ENCODE data around the gene HOXB3. TPM values are rescaled to one million over a fixed set of nuclear protein-coding genes. Genes with fewer than 3 reads are reported as not detected.
A peak's percentile ranks its signal among the peaks of the same experiment; 100 is the strongest.

Gene HOXB3
- total RNA-seq, 1 experiment from 2014 or later: 6.0 TPM

DNA sequence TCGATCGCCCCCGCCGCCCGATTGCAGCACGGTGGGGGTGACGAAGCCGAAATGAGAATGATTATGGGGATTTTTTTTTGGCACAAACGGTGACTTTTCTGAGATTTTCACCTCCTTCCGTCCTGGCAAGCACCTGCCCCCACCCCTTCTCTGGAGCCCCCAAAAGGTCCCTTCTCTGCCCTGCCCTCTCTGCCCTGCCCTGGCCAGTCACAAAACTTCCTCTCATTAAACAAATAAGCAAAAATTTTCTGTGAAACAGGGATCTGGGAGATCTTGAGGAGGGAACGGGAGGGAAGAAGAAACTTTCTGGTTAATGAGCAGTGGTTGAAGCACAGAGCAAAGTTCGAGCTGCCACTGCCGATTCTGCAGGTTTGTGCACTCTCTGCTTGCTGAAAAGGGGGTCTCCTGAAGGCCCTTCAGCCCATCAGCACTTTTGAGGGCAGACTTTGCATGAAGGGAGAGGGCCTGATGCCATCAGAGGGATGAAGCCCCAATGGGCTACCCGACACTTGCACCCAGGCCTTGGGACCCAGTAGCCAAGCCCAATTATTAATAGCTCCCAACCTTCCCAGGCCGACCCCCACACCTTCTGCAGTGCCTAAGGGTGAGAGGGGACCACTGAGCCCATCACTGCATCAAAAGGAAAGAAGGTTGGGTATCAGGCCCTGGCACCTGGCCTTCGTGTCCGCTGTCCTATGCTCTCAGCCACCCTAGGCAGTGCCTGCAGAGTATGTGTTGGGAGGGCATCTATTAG, 26.1 kb upstream of the HOXB3 start:
- H3K9me3 ChIP-seq (ENCODE audit: low read length): no peaks in the 10 kb centered on the region
- H3K36me3 ChIP-seq (ENCODE audit: low read depth, low read length): no peaks in the 10 kb centered on the region
- peak overlapping the region; percentile 75 for H3K4me2 ChIP-seq (ENCODE audit: low read length)
- ChIA-PET CTCF (no interaction called here), POLR2A (ENCODE audit: unreplicated experiment) (no interaction called here)
- H4K20me1 ChIP-seq (ENCODE audit: low read length): no peaks in the 10 kb centered on the region
- H3K4me3 ChIP-seq (ENCODE audit: low read length): peak overlapping the region; percentile 26; the same call in 1 of the 2 replicates
- no peaks in the 10 kb centered on the region for H3K79me2 ChIP-seq (ENCODE audit: low read length)
- H3K9ac ChIP-seq (ENCODE audit: low read length): no peak overlapping the region
- peaks cover 35% of the 10 kb centered on the region for H3K4me1 ChIP-seq (ENCODE audit: insufficient read depth, low read length)
- TF ChIP-seq EZH2phosphoT487 (IDR thresholded peaks at IDR 0.05; ENCODE audit: borderline replicate concordance, low read length) (peak; percentile 22; the same call in 1 of the 2 replicates), EZH2 (IDR thresholded peaks at IDR 0.05; ENCODE audit: low read length, unreplicated experiment) (peak; percentile 39)
- TF ChIP-seq, protein P1, sequence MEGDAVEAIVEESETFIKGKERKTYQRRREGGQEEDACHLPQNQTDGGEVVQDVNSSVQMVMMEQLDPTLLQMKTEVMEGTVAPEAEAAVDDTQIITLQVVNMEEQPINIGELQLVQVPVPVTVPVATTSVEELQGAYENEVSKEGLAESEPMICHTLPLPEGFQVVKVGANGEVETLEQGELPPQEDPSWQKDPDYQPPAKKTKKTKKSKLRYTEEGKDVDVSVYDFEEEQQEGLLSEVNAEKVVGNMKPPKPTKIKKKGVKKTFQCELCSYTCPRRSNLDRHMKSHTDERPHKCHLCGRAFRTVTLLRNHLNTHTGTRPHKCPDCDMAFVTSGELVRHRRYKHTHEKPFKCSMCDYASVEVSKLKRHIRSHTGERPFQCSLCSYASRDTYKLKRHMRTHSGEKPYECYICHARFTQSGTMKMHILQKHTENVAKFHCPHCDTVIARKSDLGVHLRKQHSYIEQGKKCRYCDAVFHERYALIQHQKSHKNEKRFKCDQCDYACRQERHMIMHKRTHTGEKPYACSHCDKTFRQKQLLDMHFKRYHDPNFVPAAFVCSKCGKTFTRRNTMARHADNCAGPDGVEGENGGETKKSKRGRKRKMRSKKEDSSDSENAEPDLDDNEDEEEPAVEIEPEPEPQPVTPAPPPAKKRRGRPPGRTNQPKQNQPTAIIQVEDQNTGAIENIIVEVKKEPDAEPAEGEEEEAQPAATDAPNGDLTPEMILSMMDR (conservative IDR thresholded peaks at IDR 0.05; ENCODE audit: low read depth, low read length): no peak
- peak; percentile 15 for DNase-seq
- no peaks in the 10 kb centered on the region for H3F3A ChIP-seq (ENCODE audit: low read length, unreplicated experiment)
- intact Hi-C loops (cut with micrococcal nuclease): loop anchor here (5.0 kb wide), 1 partner anchor 589 kb away; no protein-coding TSS in a partner anchor
- H3K9me2 ChIP-seq (replicated peaks; ENCODE audit: low read length): no peaks in the 10 kb centered on the region
- H2AFZ ChIP-seq (ENCODE audit: low read length): no peak overlapping the region
- ATAC-seq: no peak
- no TSS peak for BruUV-seq (replicated peaks)
- no peak overlapping the region for H3K27ac ChIP-seq (ENCODE audit: low read length)
- peaks cover 70% of the 10 kb centered on the region for H3K27me3 ChIP-seq (ENCODE audit: low read length)

DNA sequence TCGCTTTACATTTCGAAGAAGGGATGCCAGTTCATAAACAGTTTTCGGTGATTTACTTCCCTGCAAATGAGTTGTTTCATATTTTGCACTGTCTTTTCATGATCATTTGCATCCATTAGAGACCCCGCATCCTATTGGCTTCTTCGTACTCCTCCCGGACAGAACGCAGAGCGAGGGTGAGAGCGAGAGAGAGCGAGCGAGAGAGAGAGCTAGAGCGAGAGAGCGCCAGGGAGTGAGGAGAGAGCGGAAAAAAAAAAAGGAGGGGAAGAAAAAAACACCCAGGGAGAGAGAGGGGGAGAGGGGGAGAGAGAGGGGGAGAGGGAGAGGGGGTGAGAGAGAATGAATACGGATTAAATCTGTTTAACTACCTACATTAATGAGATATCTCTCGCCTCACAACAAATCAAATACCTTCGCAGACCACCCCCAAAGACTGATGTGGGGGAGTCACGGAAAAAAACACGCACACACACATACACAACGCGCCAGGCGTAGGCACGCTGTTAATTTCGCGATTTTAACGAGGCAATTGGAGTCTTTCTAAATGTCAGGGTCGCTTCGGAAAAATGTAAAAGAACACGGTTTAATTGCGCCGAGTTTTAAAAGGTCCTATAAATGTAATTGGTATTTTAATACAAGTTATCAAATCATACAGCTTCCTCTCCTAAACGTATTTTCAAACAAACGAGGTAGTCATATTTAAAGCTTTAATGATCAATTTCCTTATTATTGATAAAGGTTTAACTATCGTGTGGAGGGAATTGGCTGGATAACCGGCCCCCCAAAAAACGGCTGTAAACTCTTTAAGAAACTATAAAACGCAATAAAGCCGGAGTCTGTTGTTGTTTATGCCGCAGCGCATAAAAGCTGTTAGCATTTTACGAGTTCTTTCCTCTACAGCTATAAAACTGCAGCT, 25.3 kb upstream of the HOXB3 start, which contains the start of gene HOXB8:
HOXB8 (minus strand) TSS at position 246 of the 916 bp plus-strand sequence. CDS start 588 bp downstream, outside the sequence.
- ChIA-PET POLR2A (ENCODE audit: unreplicated experiment) (interaction anchor here (0.7 kb wide), 1 partner anchor 11 kb away, joined by 7 read pairs; the partner anchor contains the start of gene HOXB9), CTCF (interaction anchor here (0.6 kb wide), 1 partner anchor 336 kb away, joined by 8 read pairs; no protein-coding TSS in a partner anchor)
- ATAC-seq: no peak
- peak; percentile 15 for DNase-seq
- peaks cover 39% of the 10 kb centered on the region for H3K4me1 ChIP-seq (ENCODE audit: insufficient read depth, low read length)
- H2AFZ ChIP-seq (ENCODE audit: low read length): no peak within 1 kb of the TSS; the same call in 1 of the 2 replicates
- no peaks in the 10 kb centered on the region for H3F3A ChIP-seq (ENCODE audit: low read length, unreplicated experiment)
- H3K4me3 ChIP-seq (ENCODE audit: low read length): peak within 1 kb of the TSS; percentile 26; the same call in 1 of the 2 replicates
- H3K9ac ChIP-seq (ENCODE audit: low read length): no peak within 1 kb of the TSS
- H3K4me2 ChIP-seq (ENCODE audit: low read length): peak within 1 kb of the TSS; percentile 75
- H4K20me1 ChIP-seq (ENCODE audit: low read length): no peaks in the 10 kb centered on the region
- TF ChIP-seq EZH2phosphoT487 (IDR thresholded peaks at IDR 0.05; ENCODE audit: borderline replicate concordance, low read length): no peak
- TF ChIP-seq EZH2 (IDR thresholded peaks at IDR 0.05; ENCODE audit: low read length, unreplicated experiment): peak; percentile 95
- BruUV-seq (replicated peaks): no TSS peak
- H3K27me3 ChIP-seq (ENCODE audit: low read length): peaks cover 73% of the 10 kb centered on the region
- H3K9me3 ChIP-seq (ENCODE audit: low read length): no peaks in the 10 kb centered on the region
- H3K9me2 ChIP-seq (replicated peaks; ENCODE audit: low read length): no peaks in the 10 kb centered on the region
- H3K27ac ChIP-seq (ENCODE audit: low read length): no peak within 1 kb of the TSS
- no peaks in the 10 kb centered on the region for H3K79me2 ChIP-seq (ENCODE audit: low read length)
- H3K36me3 ChIP-seq (ENCODE audit: low read depth, low read length): no peaks in the 10 kb centered on the region
- intact Hi-C loops (cut with micrococcal nuclease): loop anchor here (5.0 kb wide), 1 partner anchor 588 kb away; no protein-coding TSS in a partner anchor
